Measurements from ENCODE around the gene ANHX. TPM values are rescaled to one million over a fixed set of nuclear protein-coding genes. Genes with fewer than 3 reads are reported as not detected.

ANHX gene
- total RNA-seq, 4 donors from 2014 or later = not detected

- no peaks in the 10 kb centered on the region for H3K27me3 ChIP-seq
- DNase-seq = no peak
- H3K4me3 ChIP-seq = no peak overlapping the region
- H3K27ac ChIP-seq = no peak overlapping the region
- 83 to 86% methylated on average over 3 to 10 of the region's 16 CpGs for WGBS, 2 donors
- intact Hi-C loops (cut with DNase I) = no loop called here
- no peaks in the 10 kb centered on the region for H3K36me3 ChIP-seq
- H3K4me1 ChIP-seq = no peaks in the 10 kb centered on the region
- no peak for TF ChIP-seq POLR2A (IDR thresholded peaks at IDR 0.05)
- peaks cover 0 to 88% (median 52%) of the 10 kb centered on the region in 3 donors for H3K9me3 ChIP-seq
Observed at GRCh38 chr12:133221241-133221640, 14.4 kb downstream of the ANHX start.

GRCh38 chr12:133220521-133220920 is 15.2 kb downstream of the ANHX start:
- Histone ChIP-seq H3K4me3 (no peak overlapping the region), H3K27ac (no peak overlapping the region), H3K9me3 (peaks cover 0 to 88% (median 55%) of the 10 kb centered on the region in 3 donors), H3K27me3 (no peaks in the 10 kb centered on the region), H3K36me3 (no peaks in the 10 kb centered on the region), H3K4me1 (no peaks in the 10 kb centered on the region)
- TF ChIP-seq POLR2A (IDR thresholded peaks at IDR 0.05) = no peak
- TF ChIP-seq CTCF (IDR thresholded peaks at IDR 0.05) = no peak
- DNase-seq = no peak
- WGBS, 2 donors = 86 to 100% methylated on average over 3 to 5 of the region's 6 CpGs
- intact Hi-C loops (cut with DNase I) = no loop called here

- TF ChIP-seq CTCF (IDR thresholded peaks at IDR 0.05) (no peak), POLR2A (IDR thresholded peaks at IDR 0.05) (no peak)
- no peak overlapping the region for H3K4me3 ChIP-seq
- H3K36me3 ChIP-seq = no peaks in the 10 kb centered on the region
- H3K9me3 ChIP-seq = peaks cover 0 to 97% (median 82%) of the 10 kb centered on the region in 3 donors
- no peaks in the 10 kb centered on the region for H3K4me1 ChIP-seq
- no peak overlapping the region for H3K27ac ChIP-seq
- H3K27me3 ChIP-seq = no peaks in the 10 kb centered on the region
- no peak for DNase-seq
- intact Hi-C loops (cut with DNase I) = no loop called here
- WGBS, 2 donors = 67% methylated on average over 1 of the region's 3 CpGs; no CpG with 5 or more reads in 1 of the 2 donors
Observed at GRCh38 chr12:133217219-133217618, 18.5 kb downstream of the ANHX start.

GRCh38 chr12:133215724-133216123 is 20.0 kb downstream of the ANHX start:
- Histone ChIP-seq H3K27ac (no peak overlapping the region), H3K4me3 (no peak overlapping the region), H3K4me1 (no peaks in the 10 kb centered on the region), H3K27me3 (no peaks in the 10 kb centered on the region), H3K9me3 (peaks cover 0 to 98% (median 84%) of the 10 kb centered on the region in 3 donors), H3K36me3 (no peaks in the 10 kb centered on the region)
- WGBS, 2 donors = 100% methylated on average over 1 of the region's 3 CpGs
- DNase-seq = no peak
- TF ChIP-seq CTCF (IDR thresholded peaks at IDR 0.05) = no peak
- no peak for TF ChIP-seq POLR2A (IDR thresholded peaks at IDR 0.05)
- intact Hi-C loops (cut with DNase I) = no loop called here

GRCh38 chr12:133206390-133206789 is 29.3 kb downstream of the ANHX start:
- Histone ChIP-seq H3K27me3 (no peaks in the 10 kb centered on the region), H3K4me1 (no peaks in the 10 kb centered on the region)
- TF ChIP-seq CTCF (IDR thresholded peaks at IDR 0.05) (no peak), POLR2A (IDR thresholded peaks at IDR 0.05) (no peak)

GRCh38 chr12:133204264-133204603 is 31.4 kb downstream of the ANHX start:
- TF ChIP-seq POLR2A (IDR thresholded peaks at IDR 0.05) (no peak), CTCF (IDR thresholded peaks at IDR 0.05) (no peak)
- no peaks in the 10 kb centered on the region for H3K4me1 ChIP-seq
- H3K4me3 ChIP-seq = no peak overlapping the region
- DNase-seq = no peak
- no peak overlapping the region for H3K27ac ChIP-seq
- intact Hi-C loops (cut with DNase I) = no loop called here
- no peaks in the 10 kb centered on the region for H3K27me3 ChIP-seq
- H3K36me3 ChIP-seq = peaks cover 11 to 49% (median 28%) of the 10 kb centered on the region in 3 donors
- peaks cover 37 to 98% (median 95%) of the 10 kb centered on the region in 3 donors for H3K9me3 ChIP-seq
- 89 to 100% methylated on average over 1 of the region's 1 CpG for WGBS, 2 donors

More at GRCh38 chr12:133206390-133206789, 29.3 kb downstream of the ANHX start:
- DNase-seq = no peak
- intact Hi-C loops (cut with DNase I) = no loop called here
- WGBS, 2 donors = 100% methylated on average over 2 of the region's 2 CpGs
- no peak overlapping the region for H3K4me3 ChIP-seq
- H3K36me3 ChIP-seq = peaks cover 11 to 29% (median 23%) of the 10 kb centered on the region in 3 donors
- H3K27ac ChIP-seq = no peak overlapping the region
- peaks cover 35 to 100% (median 97%) of the 10 kb centered on the region in 3 donors for H3K9me3 ChIP-seq
